ENCODE data around the gene MCTP2. TPM values are rescaled to one million over a fixed set of nuclear protein-coding genes. Genes with fewer than 3 reads are reported as not detected.

Gene MCTP2
- total and polyA plus RNA-seq, 2 of the 8 experiments (the other 6 are each of a cell fraction or from before 2014, with no cell fraction given) = 3.4 to 4.5 TPM

GRCh38 chr15:94324835-94325767, 93.7 kb downstream of the MCTP2 start (continued):
- TF ChIP-seq SIN3A (conservative IDR thresholded peaks at IDR 0.05 in 1 of 2, IDR thresholded peaks at IDR 0.05 in 1 of 2; ENCODE audit: low read depth in 1 of 2, low read length in 2 of 2) (no peak), JUN (IDR thresholded peaks at IDR 0.05; ENCODE audit: low read depth, low read length) (no peak), TEAD4 (IDR thresholded peaks at IDR 0.05; ENCODE audit: low read depth, low read length) (no peak), POU5F1 (IDR thresholded peaks at IDR 0.05; ENCODE audit: low read depth, low read length) (no peak)
